GM10847 (cell line): ENCODE data around the gene RPL10.

Experiments used
- POLR2A ChIP-seq: IDR thresholded peaks from 2 replicates; pipeline ENCODE4 v1.6.1; 2011; ENCODE audit not compliant: insufficient read length; ENCODE audit errors: extremely low read depth

RPL10 gene

GRCh38 chrX:154381271-154381670, 16.9 kb upstream of the RPL10 start:
- no peak for TF ChIP-seq POLR2A

DNA sequence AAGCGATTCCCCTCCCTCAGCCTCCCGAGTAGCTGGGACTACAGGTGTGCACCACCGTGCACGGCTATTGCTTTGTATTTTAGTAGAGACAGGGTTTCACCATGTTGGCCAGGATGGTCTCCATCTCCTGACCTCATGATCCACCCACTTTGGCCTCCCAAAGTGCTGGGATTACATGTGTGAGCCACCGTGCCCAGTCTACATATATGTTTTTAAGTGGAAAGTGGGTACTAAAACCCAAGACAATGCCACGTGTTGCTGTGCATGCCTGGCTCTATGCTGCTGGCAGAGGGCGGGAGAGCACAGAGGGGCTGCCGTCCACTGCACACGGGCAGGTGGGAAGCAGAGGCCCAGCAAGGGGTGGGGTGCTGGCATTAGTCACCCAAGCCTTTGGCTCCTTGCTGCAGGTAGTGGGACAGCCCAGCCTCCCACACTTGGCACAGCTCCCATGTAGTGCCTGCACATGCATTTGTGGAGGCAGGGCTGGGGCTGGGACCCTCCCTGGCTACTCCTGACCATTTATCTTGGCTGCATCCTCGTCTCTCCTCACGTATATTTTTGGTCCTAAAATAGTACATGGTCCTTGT, 15.6 kb upstream of the RPL10 start:
- TF ChIP-seq POLR2A = no peak

- no peak for TF ChIP-seq POLR2A
Measured at GRCh38 chrX:154383359-154384283, 14.6 kb upstream of the RPL10 start.

DNA sequence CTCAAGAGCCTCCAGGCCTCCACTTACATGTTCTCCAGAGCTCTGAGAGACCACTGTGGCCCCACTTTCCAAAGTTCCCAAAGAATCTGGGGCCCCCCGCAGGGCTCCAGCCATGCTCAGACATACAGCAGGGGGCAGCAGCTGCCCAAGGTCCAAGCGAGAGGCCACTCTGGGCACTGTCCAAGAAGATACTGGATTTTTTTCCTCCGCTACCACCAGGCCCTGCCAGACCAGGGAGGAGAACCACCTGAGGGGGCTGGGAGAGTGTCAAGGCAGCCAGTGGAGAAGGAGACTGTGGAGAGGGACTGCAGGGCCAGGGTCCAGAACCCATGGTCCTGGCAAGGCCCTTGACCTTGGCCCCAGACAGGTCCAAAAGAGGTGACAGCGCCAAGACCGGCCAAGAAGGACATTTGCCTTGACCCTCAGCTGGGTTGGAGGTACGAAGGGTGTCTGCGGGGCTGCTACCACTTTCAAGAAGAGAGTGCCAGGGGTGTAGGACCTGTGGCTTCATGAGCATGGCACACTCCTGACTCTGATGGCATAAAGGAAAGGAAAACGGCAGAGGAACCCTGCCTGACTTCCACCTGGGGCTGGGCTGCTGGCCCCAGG, 13.8 kb upstream of the RPL10 start:
- TF ChIP-seq POLR2A = no peak

GRCh38 chrX:154396973-154397887, 947 bp upstream of the RPL10 start:
- peak; percentile 16 for TF ChIP-seq POLR2A

DNA sequence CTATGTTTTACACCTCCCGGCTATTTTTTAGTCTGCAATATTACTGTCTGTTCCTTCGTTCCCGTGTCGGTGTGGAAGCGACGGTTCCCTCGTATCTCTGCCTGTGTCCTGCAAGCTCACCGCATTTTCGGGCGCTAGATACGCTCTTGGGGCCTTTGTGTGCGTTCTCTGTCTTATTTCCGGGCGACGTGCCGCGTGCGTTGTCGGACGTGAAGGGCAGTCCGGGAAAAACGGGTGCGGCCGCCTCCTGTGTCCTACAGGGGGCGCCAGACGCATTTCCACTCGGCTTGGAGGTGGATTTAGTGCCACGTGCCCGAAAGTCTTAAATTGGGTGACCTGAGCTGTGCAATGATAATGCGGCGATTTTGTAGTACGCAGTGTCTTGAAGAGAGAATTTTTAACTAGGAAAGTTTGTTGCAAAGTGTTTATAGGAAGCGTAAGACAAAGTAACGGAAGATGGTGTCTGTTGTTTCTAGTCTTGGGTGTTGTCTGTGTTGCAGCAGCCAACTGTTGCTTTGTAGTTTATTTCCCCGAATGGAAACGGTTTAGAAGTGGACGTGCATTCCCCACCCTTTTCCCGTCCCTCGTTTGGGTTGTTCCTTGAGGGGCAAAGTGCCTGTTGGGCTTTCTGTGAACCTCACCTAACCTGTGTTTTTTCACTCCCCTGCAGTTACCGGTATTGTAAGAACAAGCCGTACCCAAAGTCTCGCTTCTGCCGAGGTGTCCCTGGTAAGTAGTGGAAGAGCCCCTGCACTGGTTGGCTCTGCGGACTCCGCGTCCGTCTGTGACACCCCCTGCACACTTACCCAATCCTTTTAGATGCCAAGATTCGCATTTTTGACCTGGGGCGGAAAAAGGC, 720 bp downstream of the RPL10 start:
- TF ChIP-seq POLR2A = no peak

GRCh38 chrX:154399527-154400368, 1.6 kb downstream of the RPL10 start:
- TF ChIP-seq POLR2A = no peak

GRCh38 chrX:154401045-154401799, 3.0 kb downstream of the RPL10 start:
- no peak for TF ChIP-seq POLR2A

DNA sequence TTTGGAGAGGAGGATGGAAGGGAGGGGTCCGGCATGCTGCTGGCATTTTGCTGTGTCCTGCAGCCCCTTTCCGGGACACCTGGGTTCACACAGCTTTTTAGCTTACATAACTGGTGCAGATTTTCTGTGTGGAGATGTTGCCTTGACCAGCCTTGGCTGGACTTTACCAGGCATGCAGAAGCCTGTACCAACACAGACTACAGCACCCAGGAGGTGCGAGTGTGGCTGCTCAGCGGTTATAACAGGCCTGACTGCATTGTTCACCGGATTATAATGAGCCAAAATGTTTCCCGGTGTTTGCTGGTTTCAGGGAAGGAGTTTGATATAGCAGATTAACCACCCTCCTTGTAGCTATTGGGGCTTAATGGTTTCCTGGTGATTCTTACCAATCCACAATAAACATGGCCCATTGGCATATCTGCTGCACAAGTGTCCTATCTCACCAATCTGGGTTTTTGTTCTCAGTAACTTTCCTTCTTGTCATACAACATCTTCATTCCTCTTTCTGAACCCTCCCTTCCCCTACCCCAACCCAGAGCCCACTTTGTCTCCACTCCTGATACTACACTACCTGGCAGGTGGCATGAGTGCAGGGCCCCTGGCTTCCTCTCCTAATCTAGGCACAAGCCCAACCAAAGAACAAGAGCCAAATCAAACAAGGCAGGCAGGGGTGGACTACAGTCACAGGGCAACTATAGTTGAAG, 3.9 kb downstream of the RPL10 start:
- TF ChIP-seq POLR2A = no peak

DNA sequence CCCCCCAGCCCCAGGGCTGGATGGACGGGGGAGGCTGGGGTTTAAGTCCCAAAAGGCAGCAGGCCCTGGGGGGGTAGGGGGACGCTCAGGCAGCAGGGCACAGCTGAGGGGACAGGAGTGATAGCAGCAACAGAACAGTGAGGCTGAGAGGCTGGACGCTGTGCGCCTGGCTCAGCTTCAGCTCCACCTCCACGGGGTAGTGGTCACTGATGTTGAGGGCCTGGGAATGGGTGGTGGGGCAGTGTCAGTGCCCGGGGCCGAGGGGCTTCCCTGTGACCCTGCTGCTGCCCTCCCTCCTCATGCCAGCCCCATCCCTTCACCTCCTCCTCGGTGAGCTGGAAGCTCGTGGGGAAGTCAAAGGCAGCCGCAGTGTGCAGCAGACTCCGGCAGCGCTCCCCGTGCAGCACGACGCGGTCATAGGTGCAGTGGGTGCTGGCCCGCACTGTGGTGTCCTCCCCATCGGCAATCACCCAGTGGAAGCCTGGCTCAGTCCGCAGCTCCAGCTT, 4.5 kb downstream of the RPL10 start:
- no peak for TF ChIP-seq POLR2A

DNA sequence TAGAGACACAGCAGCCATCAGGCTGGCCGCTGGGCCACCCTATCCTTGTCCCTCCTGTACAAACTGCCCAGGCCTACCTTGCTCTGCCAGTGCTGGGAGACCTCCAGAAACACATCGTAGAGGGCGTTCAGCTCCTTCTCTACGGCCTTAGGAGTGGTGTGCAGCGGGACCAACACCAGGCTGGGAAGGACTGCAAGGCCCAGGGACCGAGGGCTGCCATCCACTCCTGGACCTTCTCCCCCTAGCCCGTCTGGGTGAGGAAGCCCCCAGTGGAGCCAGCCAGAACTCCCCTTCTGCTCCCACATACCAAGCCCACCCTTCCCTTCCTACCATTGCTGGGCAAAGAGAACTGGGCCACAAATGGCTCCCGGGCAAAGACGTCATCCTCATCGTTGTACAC, 5.0 kb downstream of the RPL10 start:
- TF ChIP-seq POLR2A = no peak

- TF ChIP-seq POLR2A = no peak
Measured at GRCh38 chrX:154403858-154404257, 5.7 kb downstream of the RPL10 start.

- no peak for TF ChIP-seq POLR2A
Measured at GRCh38 chrX:154404625-154405192, 6.5 kb downstream of the RPL10 start.
